Left lung (tissue), 10 donors: ENCODE measurements around the gene DIP2B. TPM values are rescaled to one million over a fixed set of nuclear protein-coding genes. Genes with fewer than 3 reads are reported as not detected.

Source experiments
- ATAC-seq: fragments of 200-7000 bp; cut with Tn5 transposase; one replicate; pipeline ENCODE4 v1.9.1; 2020; ENCODE audit warnings: moderate library complexity
- DNase-seq, 4 donors: peaks; one replicate each; pipeline ENCODE4 v3.0.0-alpha.2; 2013 to 2020
- H3K27ac ChIP-seq, 2 donors: fragments of 200-600 bp; sonication (generic) in 1 of 2; one replicate each; pipeline versions ENCODE4 v1.5.0 to v1.8.0; 2020 to 2021
- H3K27me3 ChIP-seq, 2 donors: fragments of 200-600 bp; sonication (generic) in 1 of 2; one replicate each; pipeline versions ENCODE4 v1.5.0 to v1.8.0; 2020 to 2021
- H3K36me3 ChIP-seq, 2 donors: fragments of 200-600 bp; sonication (generic) in 1 of 2; one replicate each; pipeline versions ENCODE4 v1.5.0 to v1.8.0; 2020 to 2021
- H3K4me1 ChIP-seq, 2 donors: fragments of 200-600 bp; one replicate each; pipeline ENCODE4 v1.8.0; 2021
- H3K4me3 ChIP-seq, 2 donors: fragments of 200-600 bp; sonication (generic) in 1 of 2; one replicate each; pipeline versions ENCODE4 v1.5.0 to v1.8.0; 2020 to 2021; ENCODE audit warnings: mild to moderate bottlenecking in 1 of 2
- H3K9me3 ChIP-seq, 2 donors: fragments of 200-600 bp; sonication (generic) in 1 of 2; one replicate each; pipeline versions ENCODE4 v1.5.0 to v1.8.0; 2020 to 2021
- intact Hi-C, 2 donors: fragments of 100-400 bp; cut with DNase I; formaldehyde crosslinking; loops; one replicate each; pipeline versions ENCODE4 v1.11.2 to v1.14.2; 2022
- polyA plus RNA-seq, 6 donors: library from polyadenylated mRNA; unstranded; fragments of 120-200 nt; gene quantifications; one replicate each; pipeline ENCODE4 v1.2.1, GENCODE V29; 2013; ENCODE audit not compliant: insufficient read length in 6 of 6
- total RNA-seq, 2 donors: library from RNA; stranded (reverse); fragmentation: NEBNext Ultra II Directional; extraction: Animal tissue kit (Norgen Biotek cat#: 25700); gene quantifications; one replicate each; pipeline ENCODE4 v1.2.1, GENCODE V29; 2021
- TF ChIP-seq, protein P1 (sequence below), 2 donors: fragments of 200-600 bp; sonication (generic) in 1 of 2; IDR thresholded peaks; one replicate each; pipeline versions ENCODE4 v1.5.0 to v1.8.0; 2021; ENCODE audit warnings: antibody characterized with exemption in 2 of 2
- donor health status: DM: no; HTN: yes; CAD: no.
- donor health status: DM: no; HTN: no; CAD: no.

DIP2B gene
- total and polyA plus RNA-seq, 8 donors: 26.5 to 38.6 (median 33.8) TPM

DNA sequence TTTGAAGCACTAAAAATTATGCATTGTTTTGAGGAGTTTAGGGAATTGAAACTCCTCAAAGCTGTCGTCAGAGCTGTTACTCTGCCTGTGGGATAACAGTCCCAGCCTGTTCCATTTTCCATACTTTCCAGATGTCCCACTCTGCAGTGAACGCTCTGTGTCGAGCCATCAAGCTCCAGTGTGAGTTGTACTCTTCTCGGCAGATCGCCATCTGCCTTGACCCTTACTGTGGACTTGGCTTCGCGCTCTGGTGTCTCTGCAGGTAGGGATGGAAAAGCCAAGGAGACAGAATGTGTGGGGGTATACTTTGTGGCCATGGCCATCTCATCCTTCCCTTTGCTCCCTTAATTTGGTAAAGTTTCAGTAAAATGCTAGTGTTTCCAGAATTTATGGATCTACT, 223.6 kb downstream of the DIP2B start:
- Histone ChIP-seq H3K27ac (no peak overlapping the region), H3K9me3 (no peaks in the 10 kb centered on the region), H3K36me3 (peaks cover 0 to 100% of the 10 kb centered on the region in 2 donors), H3K4me3 (no peak overlapping the region), H3K27me3 (no peaks in the 10 kb centered on the region), H3K4me1 (no peaks in the 10 kb centered on the region)
- TF ChIP-seq, protein P1, sequence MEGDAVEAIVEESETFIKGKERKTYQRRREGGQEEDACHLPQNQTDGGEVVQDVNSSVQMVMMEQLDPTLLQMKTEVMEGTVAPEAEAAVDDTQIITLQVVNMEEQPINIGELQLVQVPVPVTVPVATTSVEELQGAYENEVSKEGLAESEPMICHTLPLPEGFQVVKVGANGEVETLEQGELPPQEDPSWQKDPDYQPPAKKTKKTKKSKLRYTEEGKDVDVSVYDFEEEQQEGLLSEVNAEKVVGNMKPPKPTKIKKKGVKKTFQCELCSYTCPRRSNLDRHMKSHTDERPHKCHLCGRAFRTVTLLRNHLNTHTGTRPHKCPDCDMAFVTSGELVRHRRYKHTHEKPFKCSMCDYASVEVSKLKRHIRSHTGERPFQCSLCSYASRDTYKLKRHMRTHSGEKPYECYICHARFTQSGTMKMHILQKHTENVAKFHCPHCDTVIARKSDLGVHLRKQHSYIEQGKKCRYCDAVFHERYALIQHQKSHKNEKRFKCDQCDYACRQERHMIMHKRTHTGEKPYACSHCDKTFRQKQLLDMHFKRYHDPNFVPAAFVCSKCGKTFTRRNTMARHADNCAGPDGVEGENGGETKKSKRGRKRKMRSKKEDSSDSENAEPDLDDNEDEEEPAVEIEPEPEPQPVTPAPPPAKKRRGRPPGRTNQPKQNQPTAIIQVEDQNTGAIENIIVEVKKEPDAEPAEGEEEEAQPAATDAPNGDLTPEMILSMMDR (IDR thresholded peaks at IDR 0.05): no peak
- DNase-seq (no peak), ATAC-seq (no peak)
- intact Hi-C loops: no loop called here

DNA sequence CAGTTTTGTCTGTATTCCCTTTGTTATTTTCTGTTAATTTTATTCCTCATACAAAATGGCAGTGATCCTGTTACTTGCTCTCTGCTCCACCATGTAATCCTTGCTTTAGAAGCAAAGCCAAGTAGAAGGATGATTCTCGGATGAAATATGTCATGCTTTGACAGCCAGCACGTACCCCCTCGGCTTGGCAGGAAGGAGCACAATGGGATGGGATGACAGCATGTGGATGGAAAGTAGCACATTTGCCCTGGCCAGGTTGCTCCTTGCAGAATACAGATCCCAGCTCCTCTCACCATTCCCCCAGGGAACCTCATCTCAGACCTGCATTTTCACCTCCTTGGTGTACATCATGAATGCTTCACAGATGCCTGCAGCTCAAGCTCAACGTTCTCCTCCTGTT, 224.1 kb downstream of the DIP2B start:
- Histone ChIP-seq H3K27ac (no peak overlapping the region), H3K4me3 (no peak overlapping the region), H3K36me3 (peaks cover 0 to 100% of the 10 kb centered on the region in 2 donors), H3K27me3 (no peaks in the 10 kb centered on the region), H3K4me1 (no peaks in the 10 kb centered on the region), H3K9me3 (no peaks in the 10 kb centered on the region)
- intact Hi-C loops: no loop called here
- ATAC-seq (no peak), DNase-seq (no peak)
- TF ChIP-seq, protein P1 (IDR thresholded peaks at IDR 0.05): no peak

DNA sequence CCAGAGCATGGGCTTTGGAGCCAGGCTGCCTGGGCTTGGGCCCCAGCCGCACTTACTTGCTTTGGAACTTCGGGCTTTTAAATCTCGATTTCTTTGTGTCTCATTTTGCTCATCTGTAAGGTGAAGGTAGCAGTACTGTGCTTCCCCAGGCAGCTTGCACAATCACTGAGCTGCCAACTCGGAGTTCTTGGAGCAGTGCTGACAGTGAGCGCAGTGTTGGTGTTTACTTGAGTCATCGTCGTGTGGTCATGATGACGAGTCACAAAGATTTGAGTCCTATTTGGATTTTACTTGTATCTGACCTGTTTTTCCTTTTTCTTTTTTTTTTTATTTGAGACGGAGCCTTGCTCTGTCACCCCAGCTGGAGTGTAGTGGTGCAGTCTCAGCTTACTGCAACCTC, 227.8 kb downstream of the DIP2B start:
- no peaks in the 10 kb centered on the region for H3K4me1 ChIP-seq
- H3K36me3 ChIP-seq: peaks cover 0 to 99% of the 10 kb centered on the region in 2 donors
- intact Hi-C loops: no loop called here
- H3K4me3 ChIP-seq: no peak overlapping the region
- no peak for ATAC-seq
- H3K27ac ChIP-seq: no peak overlapping the region
- no peaks in the 10 kb centered on the region for H3K9me3 ChIP-seq
- no peaks in the 10 kb centered on the region for H3K27me3 ChIP-seq
- TF ChIP-seq, protein P1 (IDR thresholded peaks at IDR 0.05): no peak
- no peak for DNase-seq

DNA sequence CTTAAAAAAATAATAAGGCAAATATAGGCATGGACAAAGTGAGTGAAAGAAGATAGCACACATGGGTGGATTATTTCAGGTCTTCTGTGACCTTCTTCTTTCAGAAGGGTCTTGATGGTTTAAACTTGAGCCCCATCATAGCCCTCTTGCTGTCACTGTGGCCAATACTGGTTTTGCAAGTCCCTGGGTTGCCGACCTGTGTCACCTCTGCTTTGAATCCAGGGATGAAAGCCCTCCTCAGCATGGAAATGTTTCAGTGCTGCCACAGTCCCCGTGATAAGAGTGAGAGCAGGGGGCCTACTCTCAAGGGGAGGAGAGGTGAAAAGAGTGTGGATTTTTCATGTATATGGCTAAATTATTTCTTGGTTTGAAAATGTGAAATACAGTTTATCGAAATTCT, 228.9 kb downstream of the DIP2B start:
- ATAC-seq: no peak
- no peak overlapping the region for H3K4me3 ChIP-seq
- H3K27ac ChIP-seq: no peak overlapping the region
- H3K27me3 ChIP-seq: no peaks in the 10 kb centered on the region
- no peaks in the 10 kb centered on the region for H3K4me1 ChIP-seq
- no peak for DNase-seq
- TF ChIP-seq, protein P1 (IDR thresholded peaks at IDR 0.05): no peak
- H3K9me3 ChIP-seq: no peaks in the 10 kb centered on the region
- H3K36me3 ChIP-seq: peaks cover 0 to 99% of the 10 kb centered on the region in 2 donors
- intact Hi-C loops: no loop called here

DNA sequence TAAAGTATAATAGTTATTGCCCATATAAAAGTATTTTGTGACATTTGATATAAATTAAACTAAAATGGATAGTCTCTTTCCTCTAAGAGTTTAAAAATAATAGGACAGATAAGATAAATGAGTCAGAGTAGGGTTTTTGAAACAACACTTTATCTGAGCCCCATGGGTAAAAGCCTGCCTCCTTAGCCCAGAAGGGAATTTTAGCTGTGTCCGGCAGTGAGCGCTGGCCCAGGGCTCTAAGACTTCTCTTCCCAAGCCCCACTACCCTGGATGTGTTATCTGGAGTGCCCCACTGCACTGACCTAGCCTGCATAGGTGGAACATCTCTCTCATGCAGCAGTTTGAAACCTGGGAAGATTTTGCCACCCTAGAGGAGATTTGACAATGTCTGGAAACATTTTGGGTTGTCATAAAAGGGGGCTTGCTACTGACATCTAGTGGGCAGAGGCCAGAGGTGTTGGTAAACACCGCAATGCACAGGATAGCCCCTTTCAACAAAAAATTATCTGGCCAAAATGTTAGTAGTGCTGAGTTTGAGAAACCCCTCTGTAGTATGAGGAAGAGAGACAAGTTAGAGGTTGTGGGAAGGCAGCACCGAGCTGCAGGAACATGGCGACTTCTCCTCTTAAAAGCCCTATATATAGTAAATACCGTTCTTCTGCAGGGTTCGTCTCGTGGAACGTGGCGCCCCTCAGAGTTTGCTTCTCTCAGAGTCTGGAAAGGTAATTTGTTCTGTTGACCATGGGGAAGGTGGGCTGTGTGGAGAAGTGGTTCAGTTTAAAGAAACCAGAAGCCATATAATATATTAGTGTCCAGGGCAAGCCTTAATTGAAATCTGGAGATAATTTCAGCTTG, 229.9 kb downstream of the DIP2B start:
- no peak overlapping the region for H3K4me3 ChIP-seq
- no peak overlapping the region for H3K27ac ChIP-seq
- DNase-seq: peak in 2 of 4 donors; percentile 22 to 52
- intact Hi-C loops: no loop called here
- H3K4me1 ChIP-seq: no peaks in the 10 kb centered on the region
- TF ChIP-seq, protein P1 (IDR thresholded peaks at IDR 0.05): peak in 1 of 2 donors; percentile 35
- ATAC-seq: peak; percentile 58
- H3K36me3 ChIP-seq: peaks cover 0 to 99% of the 10 kb centered on the region in 2 donors
- H3K9me3 ChIP-seq: no peaks in the 10 kb centered on the region
- no peaks in the 10 kb centered on the region for H3K27me3 ChIP-seq
